AG04450 (cell line): Measurements from ENCODE around the gene LRMDA. TPM values are rescaled to one million over a fixed set of nuclear protein-coding genes. Genes with fewer than 3 reads are reported as not detected.

Experiments used
- CTCF ChIA-PET: fragments of 300-600, 350-600 bp; formaldehyde crosslinking; extraction: SDS; loops from one replicate; lab custom pipeline; 2022; ENCODE audit warnings: antibody characterized with exemption, inconsistent platforms; lab: Charles Lee
- POLR2A ChIA-PET: fragments of 350-600 bp; formaldehyde crosslinking; extraction: SDS; loops from one replicate; lab custom pipeline; 2021; ENCODE audit warnings: antibody characterized with exemption, inconsistent platforms; lab: Yijun Ruan, JAX
- DNase-seq: peaks from one replicate; pipeline ENCODE4 v3.0.0-alpha.2; 2011; ENCODE audit warnings: low read depth, low spot score
- H3K27ac ChIP-seq: one replicate; pipeline ENCODE4 v1.5.1; 2012; ENCODE audit warnings: low read depth, low read length, control low read depth
- H3K27me3 ChIP-seq: one replicate; pipeline ENCODE4 v1.6.0; 2012; ENCODE audit warnings: low read length; ENCODE audit not compliant: control insufficient read depth, insufficient read depth
- H3K4me3 ChIP-seq: 2 replicates; pipeline ENCODE4 v1.5.1; 2011; ENCODE audit warnings: mild to moderate bottlenecking, low read depth, low read length, control low read depth
- H3K9me3 ChIP-seq: 2 replicates; pipeline ENCODE4 v1.5.1; 2012; ENCODE audit warnings: low read length; ENCODE audit not compliant: control insufficient read depth, insufficient read depth
- polyA plus RNA-seq: library from polyadenylated mRNA; depleted of rRNA; stranded (reverse); fragments of >200 nt; gene quantifications from 2 replicates; pipeline ENCODE4 v1.2.3, GENCODE V29; 2011
- TF ChIP-seq, protein P1 (sequence below): IDR thresholded peaks from 2 replicates; pipeline ENCODE4 v1.5.1; 2011; ENCODE audit warnings: low read depth, low read length, control low read depth, inconsistent platforms

Gene LRMDA
- polyA plus RNA-seq, 1 experiment: 0.12 TPM

DNA sequence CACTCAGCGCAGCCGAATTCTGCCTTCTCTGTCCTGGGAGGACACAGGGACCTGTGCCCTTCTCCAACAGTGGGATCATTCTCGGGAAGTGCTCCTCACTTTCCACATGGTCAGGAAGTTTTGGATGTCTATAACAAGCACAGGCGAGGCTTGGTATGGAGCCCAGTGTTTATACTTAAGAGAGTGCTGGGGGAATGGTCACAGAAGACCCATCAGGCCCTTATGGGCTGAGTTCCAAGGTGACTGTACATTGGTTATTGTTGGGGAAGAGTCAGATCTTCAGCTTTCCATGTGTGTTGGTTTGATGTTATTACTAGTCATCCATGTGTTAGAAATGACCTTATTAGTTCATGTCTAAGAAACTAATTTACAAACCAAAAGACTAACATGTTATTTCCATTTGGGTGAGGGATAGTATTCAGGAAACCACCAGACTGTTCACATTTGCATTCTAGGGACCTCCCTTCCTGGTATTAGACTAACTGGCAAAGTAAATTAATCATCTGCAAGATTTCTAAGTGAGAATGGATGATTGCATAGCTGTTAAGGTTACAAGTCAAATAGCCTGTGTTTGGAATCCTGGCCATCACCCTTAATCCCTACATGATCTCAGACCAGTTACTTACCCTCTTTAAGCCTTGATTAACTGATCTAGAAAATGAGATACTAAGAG, 834.2 kb downstream of the LRMDA start:
- Histone ChIP-seq H3K4me3 (no peak overlapping the region), H3K27me3 (no peaks in the 10 kb centered on the region), H3K9me3 (no peaks in the 10 kb centered on the region; the same call in 1 of the 2 replicates), H3K27ac (no peak overlapping the region)
- no peak for DNase-seq
- ChIA-PET POLR2A (no interaction called here), CTCF (no interaction called here)
- TF ChIP-seq, protein P1, sequence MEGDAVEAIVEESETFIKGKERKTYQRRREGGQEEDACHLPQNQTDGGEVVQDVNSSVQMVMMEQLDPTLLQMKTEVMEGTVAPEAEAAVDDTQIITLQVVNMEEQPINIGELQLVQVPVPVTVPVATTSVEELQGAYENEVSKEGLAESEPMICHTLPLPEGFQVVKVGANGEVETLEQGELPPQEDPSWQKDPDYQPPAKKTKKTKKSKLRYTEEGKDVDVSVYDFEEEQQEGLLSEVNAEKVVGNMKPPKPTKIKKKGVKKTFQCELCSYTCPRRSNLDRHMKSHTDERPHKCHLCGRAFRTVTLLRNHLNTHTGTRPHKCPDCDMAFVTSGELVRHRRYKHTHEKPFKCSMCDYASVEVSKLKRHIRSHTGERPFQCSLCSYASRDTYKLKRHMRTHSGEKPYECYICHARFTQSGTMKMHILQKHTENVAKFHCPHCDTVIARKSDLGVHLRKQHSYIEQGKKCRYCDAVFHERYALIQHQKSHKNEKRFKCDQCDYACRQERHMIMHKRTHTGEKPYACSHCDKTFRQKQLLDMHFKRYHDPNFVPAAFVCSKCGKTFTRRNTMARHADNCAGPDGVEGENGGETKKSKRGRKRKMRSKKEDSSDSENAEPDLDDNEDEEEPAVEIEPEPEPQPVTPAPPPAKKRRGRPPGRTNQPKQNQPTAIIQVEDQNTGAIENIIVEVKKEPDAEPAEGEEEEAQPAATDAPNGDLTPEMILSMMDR: no peak

DNA sequence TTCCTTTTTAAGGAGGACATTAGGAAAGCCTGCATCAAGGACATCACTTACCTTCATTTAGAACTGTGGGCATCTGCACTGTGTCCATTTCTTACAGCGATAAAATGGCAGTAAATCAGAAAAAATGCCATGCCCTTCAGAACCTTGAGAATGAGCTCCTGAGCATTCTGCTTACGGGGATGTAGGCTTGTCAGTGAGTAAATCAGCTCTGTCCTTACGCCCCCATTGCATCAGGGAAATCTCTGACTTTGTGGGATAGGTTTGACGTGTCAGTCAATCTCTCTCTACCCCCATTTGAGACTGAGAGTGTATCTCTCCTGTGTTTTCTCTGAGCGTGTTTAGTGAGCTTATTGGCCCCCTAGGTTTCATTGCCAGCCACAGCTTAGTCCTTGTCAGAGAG, 837.1 kb downstream of the LRMDA start:
- H3K4me3 ChIP-seq: no peak overlapping the region
- ChIA-PET CTCF (no interaction called here), POLR2A (interaction anchor here (0.9 kb wide), 1 partner anchor 973 kb away, joined by 3 read pairs; no protein-coding TSS in a partner anchor)
- no peaks in the 10 kb centered on the region for H3K27me3 ChIP-seq
- H3K27ac ChIP-seq: no peak overlapping the region
- TF ChIP-seq, protein P1: no peak
- H3K9me3 ChIP-seq: no peaks in the 10 kb centered on the region
- no peak for DNase-seq

DNA sequence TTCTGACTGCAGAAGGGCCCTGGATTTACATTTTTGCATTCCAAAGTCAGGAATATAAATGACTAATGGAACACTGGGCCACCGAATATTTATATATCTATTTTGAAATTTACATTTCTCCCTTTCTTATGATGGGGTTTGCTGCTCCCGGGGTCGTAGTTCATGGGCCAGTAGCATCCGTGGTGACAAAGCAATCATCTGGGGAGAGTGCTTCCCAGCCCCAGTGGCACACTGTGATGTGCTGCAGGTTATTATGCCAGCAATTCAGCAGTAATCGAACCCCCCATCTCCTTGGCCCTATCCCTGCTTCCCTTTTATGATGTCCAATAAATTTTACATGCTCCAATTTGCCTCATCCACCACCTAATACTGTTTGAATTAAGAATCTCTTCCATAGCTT, 837.5 kb downstream of the LRMDA start:
- ChIA-PET CTCF (no interaction called here), POLR2A (interaction anchor here (0.9 kb wide), 1 partner anchor 974 kb away, joined by 3 read pairs; no protein-coding TSS in a partner anchor)
- Histone ChIP-seq H3K9me3 (no peaks in the 10 kb centered on the region), H3K27ac (no peak overlapping the region), H3K27me3 (no peaks in the 10 kb centered on the region), H3K4me3 (no peak overlapping the region)
- no peak for DNase-seq
- TF ChIP-seq, protein P1: no peak

DNA sequence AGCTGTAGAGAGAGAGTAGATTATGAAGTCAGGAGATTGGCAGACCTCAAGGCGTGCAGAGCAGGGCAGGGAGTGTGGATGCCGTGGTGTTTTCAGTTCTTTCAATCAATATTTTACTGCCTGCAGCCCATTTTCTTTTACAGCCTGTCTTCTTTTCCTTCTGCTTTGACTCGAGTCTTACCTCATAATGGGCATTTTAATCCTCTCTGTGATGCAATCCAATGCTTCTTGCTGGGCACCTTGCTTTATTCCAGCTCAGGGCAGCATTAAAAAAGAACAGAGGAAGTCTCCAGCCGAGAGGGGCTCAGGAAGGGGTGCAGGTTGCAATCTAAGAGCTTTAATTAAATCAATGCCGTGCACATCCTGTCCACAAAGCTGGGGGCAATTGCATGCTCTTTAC, 839.0 kb downstream of the LRMDA start:
- TF ChIP-seq, protein P1: no peak
- no peaks in the 10 kb centered on the region for H3K9me3 ChIP-seq
- DNase-seq: no peak
- H3K27ac ChIP-seq: no peak overlapping the region
- POLR2A ChIA-PET: no interaction called here
- no peaks in the 10 kb centered on the region for H3K27me3 ChIP-seq
- CTCF ChIA-PET: no interaction called here
- H3K4me3 ChIP-seq: no peak overlapping the region

DNA sequence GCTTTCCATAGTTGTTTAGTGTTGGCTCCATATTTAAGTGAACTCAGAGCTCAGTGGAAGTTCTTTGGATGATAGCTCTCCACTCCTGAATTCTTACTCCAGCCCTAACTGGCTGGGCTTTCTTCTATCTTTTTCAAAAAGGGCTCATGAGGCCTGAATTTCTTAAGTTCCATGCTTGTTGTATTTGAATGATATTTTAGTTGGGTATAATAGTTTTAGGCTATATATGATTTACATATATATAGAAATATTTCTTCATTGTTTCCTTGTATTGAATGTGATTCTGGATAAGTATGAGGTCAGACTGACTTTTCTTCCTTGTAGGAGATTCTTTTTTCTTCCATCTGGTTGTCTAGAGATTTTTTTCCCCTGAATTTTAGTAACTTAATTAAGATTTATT, 843.5 kb downstream of the LRMDA start:
- DNase-seq: no peak
- Histone ChIP-seq H3K9me3 (peaks cover 4% of the 10 kb centered on the region; the same call in 1 of the 2 replicates), H3K27me3 (no peaks in the 10 kb centered on the region), H3K4me3 (no peak overlapping the region), H3K27ac (no peak overlapping the region)
- ChIA-PET CTCF (no interaction called here), POLR2A (no interaction called here)
- TF ChIP-seq, protein P1: no peak
